Measurements from ENCODE around the gene PTPRA. TPM values are rescaled to one million over a fixed set of nuclear protein-coding genes. Genes with fewer than 3 reads are reported as not detected.

PTPRA gene
- total and polyA plus RNA-seq, 2 of the 8 experiments (the other 6 are each of a cell fraction or from before 2014, with no cell fraction given): 47.7 to 51.3 TPM

GRCh38 chr20:2837221-2837960 is 35.9 kb upstream of the PTPRA start:
- Histone ChIP-seq H3K4me2 (ENCODE audit: insufficient read depth in 1 of 2, low read depth in 2 of 2, low read length in 2 of 2) (no peak overlapping the region), H4K5ac (ENCODE audit: insufficient read length, low read depth, low read length) (no peak overlapping the region), H3K9ac (replicated peaks in 1 of 4; ENCODE audit: extremely low read depth in 1 of 4, low read depth in 3 of 4, low read length in 3 of 4) (no peak overlapping the region), H2AFZ (ENCODE audit: low read length) (no peak overlapping the region), H2BK5ac (ENCODE audit: low read depth, low read length) (no peak overlapping the region), H4K91ac (replicated peaks; ENCODE audit: insufficient read length, low read length) (no peak overlapping the region), H3K14ac (ENCODE audit: insufficient read length) (no peak overlapping the region), H3K79me1 (ENCODE audit: low read depth, low read length) (no peaks in the 10 kb centered on the region), H4K8ac (ENCODE audit: extremely low read depth, insufficient read depth, low read length) (no peak overlapping the region), H3K18ac (ENCODE audit: extremely low read depth, low read length) (no peak overlapping the region), H3K36me3 (ENCODE audit: control insufficient read depth in 2 of 4, insufficient read depth in 4 of 4, low read length in 3 of 4) (peaks cover 0 to 5% (median 0%) of the 10 kb centered on the region in 4 experiments; a peak in 1 of 8 replicates), H2AK5ac (ENCODE audit: low read depth, low read length) (no peak overlapping the region), H3K79me2 (ENCODE audit: control insufficient read depth in 1 of 2, insufficient read depth in 2 of 2, low read length in 2 of 2) (no peaks in the 10 kb centered on the region), H3K27ac (ENCODE audit: low read depth, low read length) (no peak overlapping the region), H3K27me3 (replicated peaks in 1 of 4; ENCODE audit: control insufficient read depth in 3 of 4, extremely low read depth in 1 of 4, insufficient read depth in 3 of 4, low read length in 3 of 4) (peaks cover 5 to 20% (median 18%) of the 10 kb centered on the region in 4 experiments), H3K4me3 (ENCODE audit: extremely low read depth in 1 of 4, insufficient read depth in 2 of 4, low read depth in 3 of 4, low read length in 4 of 4) (no peak overlapping the region), H3K4ac (replicated peaks; ENCODE audit: insufficient read length, low read depth, low read length) (no peak overlapping the region), H3K9me3 (ENCODE audit: insufficient read depth in 2 of 2, low read depth in 1 of 2, low read length in 1 of 2) (peaks cover 0 to 6% of the 10 kb centered on the region in 2 experiments; a peak in 1 of 4 replicates), H2BK20ac (ENCODE audit: low read length) (no peak overlapping the region), H2BK12ac (ENCODE audit: low read depth, low read length) (no peak overlapping the region), H2BK15ac (ENCODE audit: low read length) (no peak overlapping the region), H3K23me2 (ENCODE audit: low read depth, low read length) (peaks cover 9% of the 10 kb centered on the region; the same call in 1 of the 2 replicates), H3K56ac (replicated peaks; ENCODE audit: insufficient read length, low read depth, low read length) (no peak overlapping the region), H2BK120ac (replicated peaks; ENCODE audit: low read depth, low read length) (no peak overlapping the region), H4K20me1 (replicated peaks in 1 of 2; ENCODE audit: control insufficient read depth in 1 of 2, insufficient read depth in 2 of 2, low read length in 2 of 2) (peaks cover 0 to 5% of the 10 kb centered on the region in 2 experiments), H3K23ac (ENCODE audit: insufficient read length) (no peak overlapping the region), H3K4me1 (replicated peaks in 1 of 4; ENCODE audit: control insufficient read depth in 3 of 4, insufficient read depth in 4 of 4, low read length in 3 of 4) (no peaks in the 10 kb centered on the region; a peak in 1 of 7 replicates)
- ChIA-PET POLR2A (ENCODE audit: partially characterized antibody) (interaction anchor here (0.6 kb wide), 1 partner anchor 16 kb away, joined by 5 read pairs; no protein-coding TSS in a partner anchor), CTCF (ENCODE audit: partially characterized antibody) (interaction anchor here (1.8 to 4.1 kb wide), 2 partner anchors 14 to 82 kb away, joined by 6 to 20 read pairs; no protein-coding TSS in a partner anchor)
- TF ChIP-seq, protein P1, sequence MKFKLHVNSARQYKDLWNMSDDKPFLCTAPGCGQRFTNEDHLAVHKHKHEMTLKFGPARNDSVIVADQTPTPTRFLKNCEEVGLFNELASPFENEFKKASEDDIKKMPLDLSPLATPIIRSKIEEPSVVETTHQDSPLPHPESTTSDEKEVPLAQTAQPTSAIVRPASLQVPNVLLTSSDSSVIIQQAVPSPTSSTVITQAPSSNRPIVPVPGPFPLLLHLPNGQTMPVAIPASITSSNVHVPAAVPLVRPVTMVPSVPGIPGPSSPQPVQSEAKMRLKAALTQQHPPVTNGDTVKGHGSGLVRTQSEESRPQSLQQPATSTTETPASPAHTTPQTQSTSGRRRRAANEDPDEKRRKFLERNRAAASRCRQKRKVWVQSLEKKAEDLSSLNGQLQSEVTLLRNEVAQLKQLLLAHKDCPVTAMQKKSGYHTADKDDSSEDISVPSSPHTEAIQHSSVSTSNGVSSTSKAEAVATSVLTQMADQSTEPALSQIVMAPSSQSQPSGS (IDR thresholded peaks at IDR 0.05; ENCODE audit: low read length): no peak
- TF ChIP-seq ZNF274 (IDR thresholded peaks at IDR 0.05; ENCODE audit: borderline replicate concordance, extremely low read depth, low read length): no peak
- no peak for TF ChIP-seq POLR2AphosphoS5 (IDR thresholded peaks at IDR 0.05; ENCODE audit: low read depth, low read length)
- no peak for TF ChIP-seq SIRT6 (IDR thresholded peaks at IDR 0.05; ENCODE audit: low read length)
- no peak for TF ChIP-seq SP1 (IDR thresholded peaks at IDR 0.05; ENCODE audit: low read depth, low read length)
- no peak for TF ChIP-seq MAX (IDR thresholded peaks at IDR 0.05)
- TF ChIP-seq EP300 (IDR thresholded peaks at IDR 0.05; ENCODE audit: borderline replicate concordance in 1 of 2, low read depth in 2 of 2, low read length in 2 of 2): no peak
- no peak for TF ChIP-seq E2F6 (IDR thresholded peaks at IDR 0.05)
- DNase-seq (ENCODE audit: low read depth in 1 of 2, low spot score in 2 of 2) (no peak), FAIRE-seq (no peak)
- WGBS, 2 experiments (ENCODE audit: extremely low coverage in 1 of 2, insufficient coverage in 1 of 2, insufficient read length in 1 of 2, insufficient replicate concordance in 2 of 2, low coverage in 1 of 2, low lambda C conversion rate in 2 of 2, missing lambda C conversion rate in 1 of 2): 91% methylated on average over 6 of the region's 6 CpGs; no CpG with 5 or more reads in 1 of the 2 experiments
